NOMO-1 treated with DMSO at 0.1 percent for 48 hours (cell line): Measurements from ENCODE around the gene OTUD3.
"Not testable (repeated sequence)": the region's sequence is repeated elsewhere in the genome, so short reads cannot be mapped to it uniquely, and the experiment has no call there.

ENCODE experiments used
- DNase-seq: peaks from one replicate; lab custom pipeline; 2025; ENCODE audit not compliant: unreplicated experiment; lab: John Stamatoyannopoulos, UW

The OTUD3 gene

DNA sequence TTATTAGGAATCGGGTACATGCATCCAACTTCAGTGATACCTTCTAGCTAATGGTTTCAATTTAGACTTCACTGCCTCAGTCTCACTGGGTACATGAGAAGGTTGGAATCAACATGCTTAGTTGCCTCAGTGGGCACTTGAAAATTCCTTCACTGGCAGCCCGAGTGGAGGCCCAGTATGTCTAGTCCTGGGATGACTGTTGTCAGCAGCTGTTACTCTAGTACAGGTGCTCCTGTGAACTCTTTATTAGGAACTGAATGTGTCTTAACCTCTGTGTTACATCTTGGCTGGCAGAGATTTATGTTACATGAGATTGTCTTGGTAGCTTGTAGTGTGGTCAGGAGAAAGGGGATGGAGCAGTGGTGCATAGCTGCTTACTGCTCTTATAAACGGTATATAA lies 27.8 kb downstream of the OTUD3 start:
- DNase-seq: no peak

- no peak for DNase-seq
Observed at GRCh38 chr1:19910650-19911049, 28.5 kb downstream of the OTUD3 start.

DNA sequence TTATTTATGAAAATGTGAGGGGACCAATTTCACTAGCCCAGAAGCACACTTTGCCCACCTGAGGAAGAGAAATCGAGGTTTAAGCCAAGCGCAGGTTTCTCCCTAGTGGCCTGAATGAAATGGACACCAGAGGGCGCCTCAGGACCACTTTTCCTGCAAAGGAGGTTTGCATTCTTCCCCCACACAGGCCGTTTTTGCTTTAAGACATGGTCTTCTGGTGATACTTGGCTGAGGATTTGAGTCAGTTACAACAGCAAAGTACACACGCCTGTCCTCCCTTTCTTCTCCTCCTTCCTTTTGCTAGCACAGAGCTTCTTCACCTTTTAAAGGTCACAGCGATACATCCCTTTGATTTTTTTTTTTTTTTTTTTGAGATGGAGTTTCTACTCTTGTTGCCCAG lies 35.9 kb downstream of the OTUD3 start:
- DNase-seq: peak; percentile 57

DNA sequence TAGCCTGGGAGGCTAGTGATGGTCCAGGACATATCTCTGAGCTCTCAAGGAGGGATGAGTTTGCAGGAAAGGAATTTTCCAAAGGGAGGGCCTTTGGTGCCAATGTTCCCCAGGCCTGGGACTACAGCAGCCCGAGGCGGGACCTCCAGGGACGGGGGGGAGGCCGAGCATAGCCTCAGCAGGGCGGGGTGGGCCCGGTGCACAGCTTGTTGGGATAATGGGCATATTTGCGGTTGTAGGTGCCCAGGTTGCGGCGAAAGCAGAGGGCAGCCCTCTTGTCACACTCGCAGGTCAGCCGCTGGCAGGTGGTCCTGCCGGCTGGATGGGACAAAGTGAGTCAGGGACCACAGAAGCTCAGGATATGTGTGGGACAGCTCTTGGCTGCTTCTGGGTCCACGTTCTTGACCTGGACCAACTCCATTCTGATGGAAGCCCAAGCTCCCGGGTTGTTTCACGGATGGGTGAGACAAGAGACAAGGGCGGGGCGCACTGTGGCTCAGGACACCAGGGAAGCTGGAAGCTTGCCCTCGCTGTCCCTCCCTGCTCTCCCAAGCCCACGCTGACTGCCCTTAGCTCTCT lies 38.0 kb downstream of the OTUD3 start:
- DNase-seq: no peak

- DNase-seq: no peak
Observed at GRCh38 chr1:19921310-19921709, 39.1 kb downstream of the OTUD3 start.

DNA sequence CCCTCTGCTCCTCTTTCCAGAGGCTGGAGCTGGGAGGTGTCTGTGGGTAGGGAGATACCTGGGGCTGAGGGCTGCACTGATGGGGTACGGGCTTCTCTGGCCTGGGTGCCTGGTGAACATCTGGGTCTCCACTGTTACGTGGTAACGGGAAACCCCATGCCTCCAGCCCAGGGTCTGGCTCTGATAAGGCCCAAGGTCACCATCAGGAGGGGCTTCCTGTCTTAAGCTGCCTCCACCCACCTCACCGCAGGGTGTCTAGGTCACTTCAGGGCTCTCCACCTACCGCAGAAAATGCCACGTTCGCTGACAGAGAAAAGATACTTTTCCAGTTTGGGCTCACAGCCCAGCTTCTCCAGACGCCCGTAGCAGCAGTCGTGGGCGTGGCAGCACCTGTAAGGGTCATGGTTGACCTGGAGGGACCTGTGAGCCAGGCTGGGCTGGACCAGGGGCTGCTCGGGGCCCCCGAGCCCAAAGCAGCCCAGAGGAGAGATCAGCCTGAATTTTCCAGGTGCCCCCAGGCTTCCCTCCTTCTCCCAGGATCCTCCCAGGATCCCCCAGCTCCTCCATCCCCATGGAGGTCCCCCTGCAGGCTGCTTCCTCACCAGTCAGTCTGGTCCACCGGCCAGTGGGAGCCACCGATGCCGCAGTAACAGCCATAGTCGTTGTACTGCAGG lies 40.0 kb downstream of the OTUD3 start:
- no peak for DNase-seq

- no peak for DNase-seq
Observed at GRCh38 chr1:19923137-19923952, 41.1 kb downstream of the OTUD3 start, which contains the start of gene PLA2G2E. Gene PLA2G2E, minus strand, starts transcription at chr1:19923617. Its CDS starts 58 bp downstream, at chr1:19923559.

DNA sequence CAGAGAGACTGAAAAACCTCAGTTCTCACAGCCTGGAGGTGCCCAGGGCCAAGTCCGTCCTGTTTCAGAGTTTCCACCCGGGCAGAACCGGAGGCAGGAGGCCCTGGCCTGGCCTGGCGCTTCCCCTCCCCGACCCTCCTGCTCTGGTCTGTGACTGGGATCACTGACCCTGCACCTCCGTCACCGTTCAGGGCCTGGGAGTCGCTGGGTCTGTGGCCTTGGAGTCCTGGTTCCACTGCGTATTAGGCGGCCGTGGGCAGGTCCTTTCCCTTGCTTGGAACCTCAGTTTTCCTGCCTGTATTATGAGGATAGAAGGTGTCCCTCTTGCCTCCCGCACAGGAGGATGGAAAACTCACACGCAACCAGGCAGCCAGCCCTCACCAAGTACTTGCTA lies 41.8 kb downstream of the OTUD3 start:
- DNase-seq: no peak

GRCh38 chr1:19925342-19926070 lies 43.3 kb downstream of the OTUD3 start:
- DNase-seq: no peak

DNA sequence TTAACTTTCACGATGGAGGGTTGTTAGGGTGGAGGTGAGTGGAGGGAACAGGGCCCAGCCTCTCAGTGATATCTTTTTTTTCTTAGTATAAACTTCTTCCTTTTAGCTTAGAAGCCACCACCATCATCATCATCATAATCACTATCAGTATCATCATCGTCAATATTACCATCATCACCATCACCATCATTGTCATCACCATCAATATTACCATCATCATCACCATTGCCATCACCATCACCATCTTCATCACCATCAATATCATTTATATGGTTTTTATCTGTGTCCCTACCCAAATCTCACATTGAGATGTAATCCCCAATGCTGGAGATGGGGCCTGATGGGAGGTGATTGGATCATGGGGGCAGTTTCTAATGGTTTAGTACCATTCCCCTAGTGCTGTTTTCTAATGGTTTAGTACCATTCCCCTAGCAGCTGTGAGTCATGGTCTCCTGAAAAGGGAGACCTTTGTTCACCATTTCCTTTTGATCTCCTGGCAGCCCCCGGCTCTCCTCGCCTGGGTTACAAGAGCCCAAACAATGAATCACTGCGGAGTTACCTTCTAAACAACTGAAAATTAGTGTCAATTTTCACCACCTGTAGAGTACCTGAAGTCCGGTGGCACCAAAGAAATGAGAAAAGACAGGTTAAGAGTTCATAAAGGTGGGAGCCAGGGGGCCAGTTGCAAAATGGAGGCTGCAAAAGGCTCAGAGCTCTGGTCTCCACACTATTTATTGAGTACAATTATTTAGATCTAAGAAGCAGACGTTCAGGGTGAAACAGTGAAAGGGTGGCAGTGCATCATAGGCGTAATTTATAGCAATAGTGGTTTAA lies 44.3 kb downstream of the OTUD3 start:
- DNase-seq: no peak

GRCh38 chr1:19927130-19927421 lies 44.9 kb downstream of the OTUD3 start:
- DNase-seq: not testable (repeated sequence)

DNA sequence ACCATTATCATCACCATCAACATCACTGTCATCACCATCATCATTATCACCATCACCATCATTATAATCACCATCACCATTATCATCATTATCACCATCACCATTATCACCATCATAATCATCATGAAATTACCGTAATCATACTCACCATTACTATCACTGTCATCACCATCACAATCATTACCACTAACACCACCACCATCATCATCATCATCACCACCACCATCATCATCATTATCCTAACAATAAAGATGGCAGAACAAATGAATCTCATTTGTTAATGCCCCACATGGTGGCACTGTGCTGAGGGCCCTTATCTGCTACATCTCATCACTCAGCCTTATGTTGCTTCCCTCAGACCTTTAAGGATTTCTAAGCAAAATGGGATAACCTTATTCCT lies 50.7 kb downstream of the OTUD3 start:
- no peak for DNase-seq

- DNase-seq: no peak
Observed at GRCh38 chr1:19934336-19934735, 52.1 kb downstream of the OTUD3 start.

- peak; percentile 45 for DNase-seq
Observed at GRCh38 chr1:19936061-19936750, 54.0 kb downstream of the OTUD3 start.

DNA sequence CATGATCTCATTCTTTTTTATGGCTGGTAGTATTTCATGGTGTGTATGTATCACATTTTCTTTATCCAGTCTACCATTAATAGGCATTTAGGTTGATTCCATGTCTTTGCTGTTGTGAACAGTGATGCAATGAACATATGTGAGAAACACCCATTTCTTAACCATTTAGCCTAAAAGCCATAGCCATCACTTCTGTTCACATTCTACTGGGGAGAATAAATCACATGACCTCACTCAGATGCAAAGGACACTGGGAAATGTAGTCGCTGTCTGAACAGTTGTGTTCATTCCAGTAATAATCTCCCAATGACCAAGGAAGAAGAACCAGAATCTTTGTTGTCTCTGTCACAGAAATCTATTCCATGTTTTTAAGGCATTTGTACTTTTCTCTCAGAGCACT lies 56.3 kb downstream of the OTUD3 start:
- DNase-seq: no peak

- DNase-seq: no peak
Observed at GRCh38 chr1:19940486-19941205, 58.5 kb downstream of the OTUD3 start.

DNA sequence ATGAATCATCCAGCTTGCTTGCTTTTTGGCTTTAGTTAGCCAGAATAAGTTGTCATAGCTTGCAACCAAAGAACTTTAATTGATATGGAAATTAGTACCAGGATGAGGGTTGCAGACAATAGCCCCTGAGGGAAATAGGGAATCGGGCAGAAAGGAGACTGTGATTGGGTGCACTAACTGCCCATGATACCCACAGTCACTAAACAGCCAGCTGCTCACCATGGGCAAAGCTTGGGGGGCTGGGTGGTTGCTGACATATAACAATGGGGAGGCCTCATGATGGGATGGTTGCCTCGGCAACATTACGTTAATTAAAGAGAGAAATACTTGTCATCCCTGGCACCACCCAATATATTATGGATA lies 59.0 kb downstream of the OTUD3 start:
- no peak for DNase-seq

- no peak for DNase-seq
Observed at GRCh38 chr1:19942088-19942487, 59.9 kb downstream of the OTUD3 start.

GRCh38 chr1:19942657-19943056 lies 60.5 kb downstream of the OTUD3 start:
- no peak for DNase-seq

DNA sequence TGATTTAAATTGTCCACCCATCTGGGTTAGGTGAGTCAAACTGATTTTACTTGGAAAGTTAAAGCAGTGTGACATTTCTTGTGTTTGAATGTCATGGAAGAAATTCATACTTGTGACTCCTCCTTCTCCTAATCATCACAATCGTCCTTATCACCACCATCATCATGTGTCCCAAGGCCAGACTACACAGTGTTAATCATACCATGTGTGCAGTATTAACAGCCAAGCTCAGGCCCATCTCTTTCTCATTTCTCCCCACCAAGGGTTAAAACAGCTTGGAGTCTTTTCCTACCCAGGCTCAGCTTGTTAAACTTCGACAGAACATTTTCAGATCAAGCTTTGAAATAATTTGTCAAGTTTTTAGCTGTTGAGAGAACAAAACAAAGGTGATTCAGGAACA lies 63.7 kb downstream of the OTUD3 start:
- no peak for DNase-seq
